DMS153 treated with DMSO at 0.1 percent for 48 hours (cell line): Measurements from ENCODE around the gene BEND7.

Source experiments
- DNase-seq: peaks from one replicate; lab custom pipeline; 2025; ENCODE audit not compliant: unreplicated experiment; lab: John Stamatoyannopoulos, UW

The BEND7 gene

DNA sequence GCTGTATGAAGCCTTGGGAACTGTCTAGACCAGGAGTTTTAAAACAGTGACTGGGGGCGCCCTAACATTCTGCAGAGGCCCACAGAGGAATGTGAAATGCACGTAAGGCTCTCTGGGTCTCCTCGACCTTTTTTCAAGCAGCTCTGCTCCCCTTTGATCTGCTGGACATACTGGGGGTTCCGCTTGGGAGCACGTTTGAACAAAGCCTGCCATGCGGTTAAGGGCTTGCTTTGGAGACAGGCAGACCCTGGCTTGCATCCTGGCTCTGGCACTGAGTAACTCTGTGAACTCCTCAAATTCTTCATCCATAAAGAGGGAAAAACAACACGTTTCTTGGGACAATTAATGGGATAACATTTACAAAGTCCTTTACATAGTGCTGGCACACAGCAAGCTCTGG is 7.8 kb downstream of the BEND7 start:
- no peak for DNase-seq

DNA sequence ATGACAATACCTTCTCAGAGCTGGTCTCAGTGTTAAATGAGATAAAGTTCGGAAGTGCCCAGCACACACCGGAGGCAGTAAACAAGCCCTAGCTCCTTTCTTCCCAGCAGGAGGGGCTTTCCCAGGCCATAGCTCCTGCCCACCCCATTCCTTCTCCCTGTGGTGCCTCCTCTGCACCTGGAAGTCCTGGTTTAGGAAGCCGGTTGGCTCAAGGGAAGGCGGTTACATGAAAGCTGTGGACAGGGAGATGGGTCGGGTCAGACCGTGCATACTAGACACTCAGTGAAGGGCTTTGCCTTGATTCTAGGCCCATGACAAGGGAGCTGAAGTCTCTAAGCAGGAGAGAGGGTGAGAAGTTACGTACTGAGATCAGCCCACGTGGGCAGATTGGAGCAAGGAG is 8.6 kb downstream of the BEND7 start:
- DNase-seq: no peak

DNA sequence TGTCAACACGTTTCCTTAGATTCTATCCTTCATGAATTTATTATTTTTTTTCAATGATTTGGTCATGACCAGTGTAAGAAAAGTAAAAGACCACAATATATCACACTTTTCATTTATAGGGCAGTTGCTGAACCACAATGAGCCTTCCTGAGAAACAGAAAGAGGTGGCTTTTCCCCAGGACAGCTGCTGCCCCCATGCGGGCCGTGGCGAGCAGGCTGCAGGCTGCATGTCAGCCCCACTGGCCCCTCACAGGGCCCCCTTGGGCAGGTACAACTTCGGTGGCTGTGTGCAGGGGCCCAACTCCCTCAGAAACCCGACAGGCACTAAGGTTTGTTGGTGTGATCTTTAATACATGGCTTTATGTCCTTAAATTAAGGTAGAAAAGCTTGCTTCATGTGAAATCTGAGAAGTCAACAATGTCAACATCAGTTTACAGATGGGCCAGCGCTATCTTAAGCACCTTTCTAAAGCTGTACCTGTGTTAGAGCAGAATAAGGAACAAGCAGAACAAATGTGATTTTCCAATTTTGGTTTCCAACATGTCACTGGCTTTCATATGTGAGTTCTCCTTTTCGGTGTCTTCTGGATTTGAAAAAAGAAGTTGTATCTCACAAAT is 10.6 kb downstream of the BEND7 start:
- DNase-seq: no peak

DNA sequence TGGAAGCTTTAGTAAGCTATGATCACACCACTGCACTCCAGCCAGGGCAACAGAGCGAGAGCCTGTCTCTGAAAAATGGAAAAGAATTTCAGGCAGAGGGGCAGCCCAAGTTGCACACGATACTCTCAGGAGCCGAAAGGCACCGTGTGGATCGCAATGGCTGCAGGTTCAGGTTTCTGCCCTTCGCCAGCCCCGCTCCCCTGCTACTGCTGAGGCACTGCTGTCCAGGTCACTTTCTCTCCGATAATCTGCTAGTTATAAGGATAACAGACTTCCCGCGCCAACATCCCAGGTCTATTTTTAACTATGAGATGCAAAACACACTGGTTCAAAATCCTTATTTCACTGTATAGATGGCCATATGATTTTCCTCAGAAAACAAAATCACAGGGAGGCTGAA is 11.1 kb downstream of the BEND7 start:
- no peak for DNase-seq

DNA sequence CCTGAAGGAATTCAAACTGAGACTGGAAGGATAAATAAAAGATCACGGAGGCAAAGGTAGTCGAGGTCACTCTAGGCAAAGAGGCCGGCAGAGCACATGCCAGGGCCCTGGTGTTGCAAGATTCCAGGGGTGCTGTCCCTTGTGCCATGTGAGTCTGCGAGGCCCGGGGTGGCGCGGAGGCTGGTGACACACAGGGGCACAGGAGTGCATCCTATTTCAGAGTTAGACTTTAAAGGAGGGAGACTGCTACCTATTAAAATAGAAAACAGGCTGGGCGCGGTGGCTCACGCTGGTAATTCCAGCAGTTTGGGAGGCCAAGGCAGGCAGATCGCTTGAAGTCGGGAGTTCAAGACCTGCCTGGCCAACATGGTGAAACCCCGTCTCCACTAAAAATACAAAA is 12.6 kb downstream of the BEND7 start:
- DNase-seq: no peak

DNA sequence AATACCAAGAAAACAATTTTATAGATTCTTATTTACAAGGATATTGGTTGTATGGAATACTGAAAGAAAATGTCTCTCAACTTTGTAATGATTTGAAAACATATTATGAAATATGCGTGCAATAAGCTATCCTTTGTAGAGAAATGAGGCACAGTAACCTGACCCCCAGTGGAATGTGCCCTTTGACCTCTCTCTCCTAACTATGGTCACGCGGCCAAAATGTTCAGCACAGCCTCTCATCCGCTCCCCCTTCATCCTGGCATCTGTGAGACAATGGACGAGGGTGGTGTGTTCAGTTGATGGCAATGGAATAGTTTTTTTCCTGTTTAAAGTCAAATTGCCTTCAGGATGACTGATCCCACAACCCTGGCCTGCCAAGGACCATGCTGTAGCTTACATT is 13.3 kb downstream of the BEND7 start:
- no peak for DNase-seq

DNA sequence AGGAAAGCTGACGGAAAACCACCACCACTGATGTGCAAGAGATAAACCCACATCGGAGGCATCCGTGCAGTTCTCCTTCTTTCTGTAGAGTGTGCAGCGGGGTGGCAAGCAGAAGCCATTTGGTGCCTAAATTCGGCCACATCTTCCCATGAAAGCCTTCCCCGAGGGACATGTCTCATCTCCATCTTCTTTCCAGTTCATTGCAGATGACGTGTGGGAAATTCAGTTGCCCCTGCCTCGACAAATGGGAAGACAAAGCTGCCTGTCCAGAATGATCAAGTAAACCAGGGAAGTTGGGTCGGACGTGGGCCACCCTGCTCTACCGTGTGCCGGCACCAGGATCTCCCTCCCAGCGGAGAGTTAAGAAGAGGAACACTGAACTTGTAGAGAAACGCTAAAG is 14.5 kb downstream of the BEND7 start:
- DNase-seq: no peak

DNA sequence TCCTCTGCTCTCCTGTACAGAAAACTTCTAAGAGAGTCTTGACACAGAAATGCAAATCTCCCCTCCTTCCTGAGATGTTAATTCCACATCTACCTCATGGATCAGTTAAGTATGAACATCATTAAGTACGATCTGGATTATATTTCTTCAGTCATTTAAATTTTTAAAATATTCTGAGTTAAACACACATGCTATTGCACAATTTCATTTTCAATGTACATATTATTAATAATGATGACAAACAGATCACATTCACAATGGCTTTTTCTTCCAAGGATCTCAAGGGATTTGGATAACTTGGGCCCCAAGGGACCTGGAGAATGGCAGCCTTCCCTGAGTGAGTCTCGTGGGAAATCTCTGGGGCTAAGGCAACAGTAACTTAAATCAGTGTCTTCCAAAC is 16.2 kb downstream of the BEND7 start:
- no peak for DNase-seq

DNA sequence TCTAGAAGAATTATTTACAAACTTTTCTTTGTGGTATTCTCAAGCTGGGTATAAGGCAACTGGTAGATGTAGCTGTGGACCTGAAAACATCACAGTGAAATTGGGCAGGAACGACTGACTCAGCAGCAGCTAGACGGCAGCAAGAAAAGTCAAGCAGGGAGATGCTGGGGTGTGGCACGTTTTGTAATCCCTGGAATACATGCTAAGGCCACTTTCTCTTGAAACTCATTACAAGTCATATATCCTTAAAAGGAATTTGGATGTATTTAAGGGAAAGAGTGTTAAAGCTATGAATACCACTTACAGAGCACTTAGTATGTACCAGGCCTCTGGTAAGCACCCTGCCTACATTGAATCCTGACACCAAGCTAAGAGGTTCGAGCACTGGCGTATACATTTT is 17.4 kb downstream of the BEND7 start:
- no peak for DNase-seq

DNA sequence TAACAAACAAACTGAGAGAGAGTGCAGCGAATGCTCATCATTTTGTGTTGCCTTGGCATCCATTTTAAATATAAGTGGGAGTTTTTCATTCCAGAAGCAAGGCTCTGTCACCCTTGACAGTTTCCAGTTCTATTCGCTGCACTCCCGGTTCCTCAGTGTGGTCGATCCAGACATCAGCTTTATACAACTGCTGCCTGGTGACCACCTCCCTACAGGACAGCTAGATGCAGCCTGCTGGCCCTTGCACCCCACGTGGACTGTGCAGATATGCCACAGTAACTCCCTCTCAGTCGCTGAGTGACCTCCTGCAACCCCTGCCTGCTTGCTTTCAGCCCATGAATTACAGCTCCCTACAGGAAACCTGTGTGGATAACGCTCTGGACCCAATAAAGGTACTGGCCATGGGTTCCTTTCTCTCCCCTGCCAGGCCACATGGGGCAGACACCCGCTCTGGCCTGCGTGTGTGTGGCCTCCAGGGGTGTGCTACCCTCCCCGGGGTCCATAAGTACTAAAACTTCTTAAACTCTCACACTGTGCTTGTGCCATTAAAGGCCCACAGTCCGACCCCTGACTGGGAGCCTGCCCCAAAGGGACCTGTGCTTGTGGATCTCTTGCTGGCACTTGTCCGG is 23.6 kb downstream of the BEND7 start:
- no peak for DNase-seq

DNA sequence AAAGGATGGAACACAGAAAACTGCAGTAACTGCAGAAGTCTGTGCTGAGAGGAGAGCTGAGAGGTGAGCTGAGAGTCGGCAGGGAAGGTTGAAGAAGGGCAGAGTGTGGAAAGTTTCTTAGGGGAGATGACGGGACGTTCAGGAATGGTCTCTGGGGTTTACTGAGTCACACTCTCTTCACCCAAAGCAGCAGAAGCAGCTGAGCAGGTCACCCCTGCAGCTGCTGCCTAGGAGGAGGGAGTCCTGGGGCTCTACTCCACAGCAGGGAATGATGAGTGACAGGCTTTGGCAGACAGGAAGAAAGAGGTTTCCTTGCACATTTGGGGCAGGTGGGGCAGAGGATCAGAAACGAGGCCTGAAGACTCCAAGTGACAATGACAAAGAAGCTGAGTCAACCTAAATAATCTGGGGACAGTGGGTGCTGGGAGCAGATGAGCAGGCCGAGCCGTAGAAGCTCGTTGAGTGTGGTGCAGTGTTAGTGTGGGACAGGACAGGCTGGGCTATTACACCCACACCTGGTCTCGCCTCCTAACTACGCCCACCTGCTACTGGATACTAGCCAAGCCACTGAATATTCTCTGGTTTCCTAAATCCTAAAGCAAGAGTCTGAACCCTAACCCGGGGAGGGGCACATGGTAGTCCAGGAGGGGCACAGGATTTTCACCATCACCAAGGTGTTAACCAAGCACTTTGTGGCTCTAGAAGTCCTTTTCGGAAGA is 24.9 kb downstream of the BEND7 start:
- no peak for DNase-seq

DNA sequence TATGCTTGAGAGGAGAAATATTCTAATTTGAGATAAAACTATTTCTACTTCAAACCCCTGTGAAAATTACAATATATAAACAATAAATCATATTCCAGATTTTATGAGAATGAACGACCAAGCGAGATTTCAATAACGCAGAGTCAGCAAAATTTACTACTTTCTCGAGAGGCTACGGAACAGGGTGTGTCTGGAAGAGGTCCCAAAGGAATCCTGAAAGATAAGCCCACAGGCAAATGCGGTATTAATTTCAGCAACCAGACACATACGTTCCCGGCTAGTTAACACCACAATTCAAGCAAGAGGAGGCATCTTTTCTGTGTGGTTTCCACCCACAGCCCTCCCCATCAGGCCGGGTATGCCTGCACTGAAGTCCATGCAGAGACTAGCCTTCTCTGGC is 26.4 kb downstream of the BEND7 start:
- DNase-seq: no peak

DNA sequence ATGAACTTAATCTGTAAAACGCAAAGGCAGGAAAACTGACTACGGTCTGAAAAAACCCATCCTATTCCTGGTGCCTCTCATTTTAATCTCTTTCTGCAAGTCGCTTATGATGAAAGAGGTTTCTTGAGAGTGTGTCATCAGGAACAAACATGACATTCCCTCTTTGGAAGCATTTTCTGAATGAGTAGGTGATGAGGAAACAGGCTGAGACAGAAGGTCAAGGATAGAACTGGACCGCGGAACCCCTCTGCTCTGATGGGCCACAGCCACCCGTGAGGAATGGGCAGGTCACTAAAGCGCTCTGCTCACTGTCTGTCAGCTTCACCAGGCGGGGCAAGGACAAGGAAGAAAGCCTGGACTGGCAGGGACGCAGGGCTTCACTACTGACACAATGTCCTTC is 28.6 kb downstream of the BEND7 start:
- no peak for DNase-seq

DNA sequence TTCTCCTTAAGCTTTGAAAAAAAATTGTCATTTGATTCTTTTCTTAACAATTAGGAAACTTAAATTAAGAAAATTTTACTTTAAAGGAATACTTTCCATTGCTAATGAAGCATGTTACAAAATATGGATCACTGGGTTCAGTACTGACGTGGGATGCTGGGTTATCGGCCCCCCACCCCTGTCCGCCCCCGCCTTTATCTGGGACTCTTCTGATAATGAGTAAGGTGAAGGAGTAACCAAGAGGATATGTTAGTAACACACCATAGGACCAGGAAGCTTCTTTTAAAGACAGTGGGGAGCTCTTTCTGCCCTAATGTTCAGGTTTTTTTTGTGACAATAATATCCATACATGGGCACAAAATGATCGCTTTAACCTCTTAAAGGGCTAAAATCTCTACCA is 29.7 kb downstream of the BEND7 start:
- no peak for DNase-seq

DNA sequence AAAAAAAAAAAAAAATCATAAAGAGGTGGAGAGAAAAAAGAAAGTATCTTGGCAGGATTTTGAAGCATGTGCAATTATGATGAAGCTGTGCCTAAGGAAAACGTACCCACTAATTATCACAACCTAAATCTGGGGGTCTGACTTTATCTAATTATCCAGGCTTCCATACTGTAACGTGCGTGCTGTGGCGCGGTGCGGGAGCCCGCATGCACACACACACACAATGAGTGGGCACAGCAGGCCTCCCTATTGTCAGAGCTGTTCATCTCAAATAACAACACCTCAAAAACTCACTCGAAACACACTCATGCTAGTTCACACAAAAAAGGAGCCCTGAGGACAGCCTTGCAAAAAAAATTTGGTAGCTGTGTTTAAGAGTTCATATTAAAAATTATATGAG is 31.9 kb downstream of the BEND7 start:
- DNase-seq: no peak

DNA sequence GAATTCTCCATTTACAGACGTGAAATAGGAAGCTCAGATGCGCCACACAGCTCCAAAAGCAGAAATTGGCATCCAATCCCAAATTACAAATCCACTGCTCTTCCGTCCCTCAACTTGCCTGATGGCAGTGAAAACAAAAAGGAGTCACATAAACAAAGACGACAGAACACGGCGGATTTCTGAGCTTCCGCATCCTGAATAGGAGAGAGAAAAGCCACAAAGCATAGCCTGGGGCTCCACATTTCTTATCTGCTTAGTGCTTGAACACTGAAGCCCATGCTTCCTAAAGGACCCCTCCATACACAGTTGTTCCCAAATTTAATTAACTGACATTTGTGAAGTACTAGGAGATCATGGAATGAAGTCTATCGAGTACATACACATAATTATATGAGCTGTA is 32.6 kb downstream of the BEND7 start:
- DNase-seq: no peak

DNA sequence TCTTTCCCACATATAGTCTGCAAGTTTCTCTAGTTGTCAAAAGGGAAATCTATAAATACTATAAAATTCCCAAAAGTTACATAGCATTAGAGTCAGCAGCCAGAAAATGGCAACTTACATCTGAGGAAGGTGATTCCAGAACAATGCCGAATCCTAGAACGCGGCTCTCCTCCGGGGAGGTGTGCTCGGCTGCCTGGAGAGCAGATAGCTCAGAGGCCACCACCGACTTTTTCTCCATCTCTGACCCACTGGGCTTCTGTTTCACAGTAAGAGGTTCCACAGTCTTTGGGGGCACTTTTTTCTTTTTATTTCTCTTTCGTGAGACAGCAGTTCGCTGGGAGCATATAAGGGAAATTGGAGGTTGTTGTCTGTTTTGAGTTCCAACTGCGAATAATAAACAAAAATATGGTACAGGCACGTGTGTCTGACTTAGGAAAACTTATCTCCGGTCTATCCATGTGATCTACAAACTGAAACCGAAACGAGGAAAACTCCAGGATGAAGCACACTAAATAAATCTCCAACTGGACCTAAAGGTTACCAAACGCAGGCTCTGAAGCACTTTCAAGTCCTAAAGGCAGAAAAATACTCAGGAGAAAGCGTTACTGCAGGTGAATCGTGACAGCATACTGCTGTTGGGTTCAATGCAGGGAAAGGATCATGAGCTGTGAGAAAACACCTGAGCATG is 36.2 kb downstream of the BEND7 start:
- no peak for DNase-seq

DNA sequence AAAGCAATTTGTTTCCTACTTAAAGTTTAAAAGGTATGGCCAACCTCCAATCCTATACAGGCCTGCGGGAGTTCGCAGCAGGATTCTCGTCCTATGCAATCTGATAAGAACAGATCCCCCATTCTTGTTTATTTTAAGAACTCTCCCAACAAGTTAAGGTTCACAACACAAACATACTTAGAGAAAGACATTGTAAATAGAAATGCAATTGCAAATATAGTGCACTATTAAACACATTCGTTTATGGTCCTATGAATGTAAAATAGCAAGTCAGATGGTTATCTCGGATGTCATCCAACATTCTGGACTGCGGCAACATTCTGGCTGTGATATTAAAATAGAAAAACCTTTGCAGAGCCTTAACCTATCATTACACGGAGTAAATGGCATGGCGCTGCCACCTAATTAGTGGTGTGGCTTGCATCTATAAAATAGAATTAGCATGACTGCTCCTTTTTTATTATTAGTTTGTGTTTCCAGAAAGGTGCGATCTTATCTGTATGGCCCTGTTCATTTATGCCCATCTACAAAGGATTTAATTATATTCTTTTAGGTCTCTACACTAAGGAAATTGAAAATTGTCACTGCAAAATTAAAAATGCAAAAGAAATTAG is 37.0 kb downstream of the BEND7 start:
- DNase-seq: no peak

DNA sequence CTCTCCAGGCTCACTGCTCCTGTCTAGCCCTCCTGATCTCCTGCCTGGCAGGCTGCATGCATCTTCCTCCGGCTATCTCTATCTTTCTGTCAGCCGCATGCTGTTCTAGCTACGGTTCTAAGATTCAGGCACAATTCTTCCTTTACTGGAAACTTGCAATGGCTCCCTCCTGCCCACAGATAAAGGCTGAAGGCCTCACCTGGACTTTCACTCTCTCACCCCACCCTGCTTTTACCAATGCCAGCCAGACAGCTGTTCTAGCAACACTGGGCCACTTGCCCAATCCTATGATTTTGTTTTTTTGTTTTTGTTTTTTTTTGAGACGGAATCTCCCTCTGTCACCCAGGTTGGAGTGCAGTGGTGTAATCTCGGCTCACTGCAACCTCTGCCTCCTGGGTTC is 38.3 kb downstream of the BEND7 start:
- DNase-seq: no peak

DNA sequence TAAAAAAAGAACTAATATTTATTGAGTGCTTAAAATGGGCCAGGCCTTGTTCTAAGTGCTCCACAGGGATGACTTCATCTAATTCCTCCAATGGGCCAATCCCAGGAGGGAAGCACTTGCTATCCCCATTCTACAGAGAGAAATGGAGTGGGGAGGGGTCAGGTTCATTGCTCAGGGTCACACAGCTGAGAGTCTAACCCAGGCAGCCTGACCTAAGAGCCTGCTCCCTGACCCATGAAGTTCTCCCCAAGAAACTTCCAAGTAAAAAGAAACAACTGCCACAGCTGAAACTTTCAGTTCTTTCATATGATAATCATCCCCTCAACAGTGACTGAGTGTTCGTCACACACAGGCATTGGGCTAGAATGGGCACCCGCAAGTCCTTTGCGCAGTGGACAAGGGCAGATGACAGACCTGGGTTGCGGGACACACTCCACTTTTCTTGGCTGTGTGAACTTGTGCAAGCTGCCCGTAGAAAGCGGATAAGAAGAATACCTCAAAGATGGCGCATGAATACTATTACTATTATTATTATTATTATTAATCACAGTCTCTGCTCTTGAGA is 39.7 kb downstream of the BEND7 start:
- DNase-seq: no peak

DNA sequence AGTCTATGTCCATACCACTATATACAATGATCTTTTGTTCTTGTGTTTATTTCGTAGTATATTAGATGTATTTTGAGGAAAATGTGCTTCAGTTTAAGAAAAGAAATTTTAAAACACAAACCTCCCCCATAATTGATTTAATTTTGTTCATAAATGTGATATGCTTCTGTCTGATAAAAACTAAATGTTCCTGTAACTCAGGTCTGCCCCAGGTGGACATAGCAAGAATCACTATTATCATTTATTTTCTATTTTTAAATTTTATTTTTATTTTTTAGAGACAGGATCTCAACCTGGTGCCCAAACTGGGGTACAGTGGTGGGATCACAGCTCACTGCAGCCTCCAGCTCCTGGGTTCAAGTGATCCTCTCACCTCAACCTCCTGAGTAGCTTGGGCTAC is 43.2 kb downstream of the BEND7 start:
- DNase-seq: no peak
